ENCODE results near the gene PLPPR3. TPM values are rescaled to one million over a fixed set of nuclear protein-coding genes. Genes with fewer than 3 reads are reported as not detected.

PLPPR3 gene
- total and polyA plus RNA-seq, 4 donors = 3.1 TPM; not detected in 3

- Histone ChIP-seq H3K36me3 (ENCODE audit: control insufficient read depth in 4 of 4, insufficient read depth in 3 of 4, low read depth in 1 of 4, low read length in 3 of 4) (no peaks in the 10 kb centered on the region), H3K9me3 (ENCODE audit: control insufficient read depth in 4 of 4, low read length in 3 of 4) (no peaks in the 10 kb centered on the region), H3K9ac (ENCODE audit: low read depth in 1 of 2, low read length in 2 of 2) (no peak overlapping the region), H3K4me3 (ENCODE audit: low read depth in 1 of 3, low read length in 3 of 3) (no peak overlapping the region), H3K27ac (ENCODE audit: low read depth in 1 of 2, low read length in 2 of 2) (no peak overlapping the region), H3K27me3 (ENCODE audit: control insufficient read depth in 4 of 4, insufficient read depth in 4 of 4, low read length in 3 of 4) (no peaks in the 10 kb centered on the region), H3K4me1 (ENCODE audit: control insufficient read depth in 4 of 4, insufficient read depth in 4 of 4, low read length in 3 of 4) (no peaks in the 10 kb centered on the region)
- no peak for TF ChIP-seq MAX (IDR thresholded peaks at IDR 0.05)
- no peak for TF ChIP-seq ZBTB33 (IDR thresholded peaks at IDR 0.05)
- no peak for TF ChIP-seq RAD21 (IDR thresholded peaks at IDR 0.05)
- no peak for TF ChIP-seq GABPA (IDR thresholded peaks at IDR 0.05 in 1 of 2, conservative IDR thresholded peaks at IDR 0.05 in 1 of 2)
- no peak for TF ChIP-seq FOXA1 (IDR thresholded peaks at IDR 0.05)
- no peak for DNase-seq (ENCODE audit: low spot score)
- 78% methylated on average over 6 of the region's 6 CpGs for WGBS
These were observed 52.1 kb downstream of the PLPPR3 start for GRCh38 chr19:769616-770015.

GRCh38 chr19:768424-768823 is 53.3 kb downstream of the PLPPR3 start:
- WGBS = 76% methylated on average over 14 of the region's 14 CpGs
- no peaks in the 10 kb centered on the region for H3K4me1 ChIP-seq (ENCODE audit: control insufficient read depth in 4 of 4, insufficient read depth in 4 of 4, low read length in 3 of 4)
- H3K4me3 ChIP-seq (ENCODE audit: low read depth in 1 of 3, low read length in 3 of 3) = no peak overlapping the region
- no peaks in the 10 kb centered on the region for H3K9me3 ChIP-seq (ENCODE audit: control insufficient read depth in 4 of 4, low read length in 3 of 4)
- no peak overlapping the region for H3K27ac ChIP-seq (ENCODE audit: low read depth in 1 of 2, low read length in 2 of 2)
- no peaks in the 10 kb centered on the region for H3K27me3 ChIP-seq (ENCODE audit: control insufficient read depth in 4 of 4, insufficient read depth in 4 of 4, low read length in 3 of 4)
- DNase-seq (ENCODE audit: low spot score) = no peak
- no peak overlapping the region for H3K9ac ChIP-seq (ENCODE audit: low read depth in 1 of 2, low read length in 2 of 2)
- no peaks in the 10 kb centered on the region for H3K36me3 ChIP-seq (ENCODE audit: control insufficient read depth in 4 of 4, insufficient read depth in 3 of 4, low read depth in 1 of 4, low read length in 3 of 4)
- TF ChIP-seq REST (IDR thresholded peaks at IDR 0.05) (no peak), GABPA (IDR thresholded peaks at IDR 0.05 in 1 of 2, conservative IDR thresholded peaks at IDR 0.05 in 1 of 2) (no peak), FOXA2 (IDR thresholded peaks at IDR 0.05) (no peak)

- H3K4me1 ChIP-seq (ENCODE audit: control insufficient read depth in 4 of 4, insufficient read depth in 4 of 4, low read length in 3 of 4) = no peaks in the 10 kb centered on the region
- no peak overlapping the region for H3K4me3 ChIP-seq (ENCODE audit: low read depth in 1 of 3, low read length in 3 of 3)
- no peak overlapping the region for H3K9ac ChIP-seq (ENCODE audit: low read depth in 1 of 2, low read length in 2 of 2)
- no peaks in the 10 kb centered on the region for H3K27me3 ChIP-seq (ENCODE audit: control insufficient read depth in 4 of 4, insufficient read depth in 4 of 4, low read length in 3 of 4)
- WGBS = 83% methylated on average over 7 of the region's 7 CpGs
- H3K36me3 ChIP-seq (ENCODE audit: control insufficient read depth in 4 of 4, insufficient read depth in 3 of 4, low read depth in 1 of 4, low read length in 3 of 4) = no peaks in the 10 kb centered on the region
- DNase-seq (ENCODE audit: low spot score) = no peak
- H3K9me3 ChIP-seq (ENCODE audit: control insufficient read depth in 4 of 4, low read length in 3 of 4) = no peaks in the 10 kb centered on the region
- H3K27ac ChIP-seq (ENCODE audit: low read depth in 1 of 2, low read length in 2 of 2) = no peak overlapping the region
- TF ChIP-seq RAD21 (IDR thresholded peaks at IDR 0.05) (no peak), GABPA (IDR thresholded peaks at IDR 0.05 in 1 of 2, conservative IDR thresholded peaks at IDR 0.05 in 1 of 2) (no peak), FOXA1 (IDR thresholded peaks at IDR 0.05) (no peak), NR2F2 (IDR thresholded peaks at IDR 0.05) (no peak), HNF4A (conservative IDR thresholded peaks at IDR 0.05) (no peak), MAX (IDR thresholded peaks at IDR 0.05) (no peak), REST (IDR thresholded peaks at IDR 0.05) (no peak), SP1 (IDR thresholded peaks at IDR 0.05) (no peak), ZBTB33 (IDR thresholded peaks at IDR 0.05) (no peak), CTCF (IDR thresholded peaks at IDR 0.05; ENCODE audit: low read depth, low read length, missing input control) (no peak)
These were observed 56.5 kb downstream of the PLPPR3 start for GRCh38 chr19:765179-765738.
